BJ (cell line): Measurements from ENCODE around the gene RBP3. TPM values are rescaled to one million over a fixed set of nuclear protein-coding genes. Genes with fewer than 3 reads are reported as not detected.

Source experiments
- CTCF ChIA-PET: fragments of 350-600 bp; formaldehyde crosslinking; extraction: SDS; loops from one replicate; lab custom pipeline; 2021; ENCODE audit warnings: antibody characterized with exemption, inconsistent platforms; lab: Yijun Ruan, JAX
- POLR2A ChIA-PET: fragments of 300-600 bp; sonication (Branson Sonifier 250); formaldehyde crosslinking; extraction: SDS; loops from one replicate; lab custom pipeline; 2021; ENCODE audit warnings: antibody characterized with exemption; lab: Charles Lee
- DNase-seq: peaks from one replicate; pipeline ENCODE4 v3.0.0-alpha.2; 2011; ENCODE audit warnings: low read depth
- H3K27me3 ChIP-seq: 2 replicates; pipeline ENCODE4 v1.6.0; 2011; ENCODE audit warnings: low read length; ENCODE audit not compliant: control insufficient read depth, insufficient read depth
- H3K36me3 ChIP-seq: 2 replicates; pipeline ENCODE4 v1.5.1; 2011; ENCODE audit warnings: low read length; ENCODE audit not compliant: control insufficient read depth, insufficient read depth
- H3K4me3 ChIP-seq: 2 replicates; pipeline ENCODE4 v1.5.1; 2011; ENCODE audit warnings: low read depth, mild to moderate bottlenecking, control low read depth, low read length
- polyA plus RNA-seq: library from polyadenylated mRNA; depleted of rRNA; stranded (reverse); fragments of >200 nt; gene quantifications from 2 replicates; pipeline ENCODE4 v1.2.3, GENCODE V29; 2011
- TF ChIP-seq, protein P1 (sequence below): IDR thresholded peaks from 2 replicates; pipeline ENCODE4 v1.5.1; 2011; ENCODE audit warnings: low read depth, mild to moderate bottlenecking, control low read depth, inconsistent platforms, low read length, moderate library complexity; ENCODE audit not compliant: insufficient read depth

Gene RBP3
- polyA plus RNA-seq, 1 experiment, result not detected

DNA sequence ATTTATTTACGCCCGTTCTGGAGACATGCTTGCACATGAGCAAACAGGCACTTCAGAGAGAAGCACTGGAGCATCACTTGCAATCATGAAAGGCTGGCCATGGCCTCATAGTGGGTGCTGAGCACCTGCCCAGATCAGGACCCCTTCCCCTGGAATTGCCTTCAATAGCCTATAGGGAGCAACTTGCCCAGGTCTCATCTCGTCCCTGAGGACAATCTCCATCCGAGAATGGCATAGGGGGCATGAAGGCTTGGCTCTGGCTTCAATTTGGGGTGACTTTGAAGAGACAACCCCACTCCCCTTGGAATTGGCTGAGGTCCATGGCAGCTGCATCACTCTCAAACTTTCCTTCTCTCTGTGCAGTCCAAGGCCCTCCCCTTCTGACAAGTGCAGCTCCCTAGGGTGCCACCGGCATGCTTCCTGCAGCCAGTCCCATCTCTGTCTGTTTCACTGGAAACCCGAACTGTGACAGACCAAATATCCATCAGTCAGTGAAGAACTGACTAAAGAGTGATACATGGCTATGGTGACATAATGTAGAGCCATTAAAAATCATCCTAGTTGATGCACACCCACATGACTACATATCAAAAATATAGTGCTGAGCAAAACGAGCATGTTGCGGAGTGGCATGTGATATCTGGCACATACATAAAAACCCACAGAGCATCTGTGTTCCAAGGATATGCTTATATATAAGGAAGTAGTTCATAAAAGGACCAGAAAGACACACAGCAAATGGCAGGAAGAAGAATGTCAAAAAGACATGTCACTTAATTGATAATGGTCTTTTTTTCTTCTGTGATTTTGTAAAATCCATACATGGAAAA, 13.5 kb upstream of the RBP3 start:
- Histone ChIP-seq H3K36me3 (no peaks in the 10 kb centered on the region), H3K4me3 (no peak overlapping the region), H3K27me3 (peaks cover 8% of the 10 kb centered on the region)
- POLR2A ChIA-PET, result no interaction called here
- CTCF ChIA-PET, result no interaction called here
- no peak for DNase-seq
- TF ChIP-seq, protein P1, sequence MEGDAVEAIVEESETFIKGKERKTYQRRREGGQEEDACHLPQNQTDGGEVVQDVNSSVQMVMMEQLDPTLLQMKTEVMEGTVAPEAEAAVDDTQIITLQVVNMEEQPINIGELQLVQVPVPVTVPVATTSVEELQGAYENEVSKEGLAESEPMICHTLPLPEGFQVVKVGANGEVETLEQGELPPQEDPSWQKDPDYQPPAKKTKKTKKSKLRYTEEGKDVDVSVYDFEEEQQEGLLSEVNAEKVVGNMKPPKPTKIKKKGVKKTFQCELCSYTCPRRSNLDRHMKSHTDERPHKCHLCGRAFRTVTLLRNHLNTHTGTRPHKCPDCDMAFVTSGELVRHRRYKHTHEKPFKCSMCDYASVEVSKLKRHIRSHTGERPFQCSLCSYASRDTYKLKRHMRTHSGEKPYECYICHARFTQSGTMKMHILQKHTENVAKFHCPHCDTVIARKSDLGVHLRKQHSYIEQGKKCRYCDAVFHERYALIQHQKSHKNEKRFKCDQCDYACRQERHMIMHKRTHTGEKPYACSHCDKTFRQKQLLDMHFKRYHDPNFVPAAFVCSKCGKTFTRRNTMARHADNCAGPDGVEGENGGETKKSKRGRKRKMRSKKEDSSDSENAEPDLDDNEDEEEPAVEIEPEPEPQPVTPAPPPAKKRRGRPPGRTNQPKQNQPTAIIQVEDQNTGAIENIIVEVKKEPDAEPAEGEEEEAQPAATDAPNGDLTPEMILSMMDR, result no peak

DNA sequence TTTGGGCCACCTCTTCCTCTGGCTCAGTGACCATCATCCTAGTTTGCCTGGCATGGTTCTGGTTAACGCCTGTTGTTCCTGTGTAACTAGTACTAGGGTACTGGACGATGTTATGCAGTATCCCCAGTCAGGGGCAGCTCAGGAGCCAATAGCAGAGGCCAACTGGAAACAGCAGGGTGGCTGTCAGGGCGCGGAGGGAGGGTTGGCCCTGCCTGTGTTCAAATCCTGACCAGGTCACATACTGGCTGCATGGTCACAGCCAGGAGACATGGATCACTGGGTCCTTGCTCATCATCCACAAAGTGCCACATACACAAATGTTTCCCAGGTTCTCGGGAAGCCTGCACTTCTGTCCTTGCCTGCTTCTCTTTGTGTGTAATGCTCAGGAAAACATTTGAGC, 12.3 kb upstream of the RBP3 start:
- no peak for DNase-seq
- TF ChIP-seq, protein P1, result no peak
- no peak overlapping the region for H3K4me3 ChIP-seq
- ChIA-PET CTCF (no interaction called here), POLR2A (no interaction called here)
- no peaks in the 10 kb centered on the region for H3K36me3 ChIP-seq
- H3K27me3 ChIP-seq, result peaks cover 8% of the 10 kb centered on the region

DNA sequence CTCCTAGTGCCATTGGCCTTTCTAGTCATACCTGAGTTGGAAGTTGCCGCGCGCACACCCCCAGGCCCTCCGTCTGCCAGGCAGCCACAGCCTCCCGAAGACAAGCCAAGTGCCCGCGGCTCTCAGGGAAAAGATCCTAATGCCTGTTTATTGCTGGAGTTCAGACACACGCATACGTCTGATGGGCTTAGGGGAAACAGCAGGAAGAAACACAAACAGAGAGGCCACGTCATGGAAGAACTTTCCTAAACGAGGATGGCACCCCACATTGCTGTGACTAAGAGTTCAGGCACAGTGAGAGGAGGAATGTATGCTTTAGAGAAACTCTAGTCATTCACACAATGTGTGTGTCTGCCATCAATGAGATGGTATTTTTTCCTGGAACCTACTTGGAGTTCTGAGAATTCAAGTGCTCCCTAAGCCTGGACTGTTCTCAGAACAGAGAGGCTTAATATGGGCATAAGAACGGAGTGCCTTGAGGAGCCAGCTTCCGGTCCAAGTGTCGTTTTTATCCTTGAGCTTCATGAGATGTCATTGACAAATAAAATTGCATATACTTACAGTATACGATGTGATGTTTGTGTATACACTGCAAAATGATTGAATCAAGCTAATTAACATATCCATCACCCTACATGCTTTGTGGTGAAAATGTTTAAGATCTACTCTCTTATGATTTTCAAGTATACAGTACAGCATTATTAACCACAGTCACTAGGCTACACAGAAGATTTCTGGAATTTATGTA, 11.6 kb upstream of the RBP3 start:
- no peak overlapping the region for H3K4me3 ChIP-seq
- TF ChIP-seq, protein P1, result no peak
- peaks cover 8% of the 10 kb centered on the region for H3K27me3 ChIP-seq
- no peaks in the 10 kb centered on the region for H3K36me3 ChIP-seq
- DNase-seq, result no peak
- POLR2A ChIA-PET, result no interaction called here
- CTCF ChIA-PET, result no interaction called here

DNA sequence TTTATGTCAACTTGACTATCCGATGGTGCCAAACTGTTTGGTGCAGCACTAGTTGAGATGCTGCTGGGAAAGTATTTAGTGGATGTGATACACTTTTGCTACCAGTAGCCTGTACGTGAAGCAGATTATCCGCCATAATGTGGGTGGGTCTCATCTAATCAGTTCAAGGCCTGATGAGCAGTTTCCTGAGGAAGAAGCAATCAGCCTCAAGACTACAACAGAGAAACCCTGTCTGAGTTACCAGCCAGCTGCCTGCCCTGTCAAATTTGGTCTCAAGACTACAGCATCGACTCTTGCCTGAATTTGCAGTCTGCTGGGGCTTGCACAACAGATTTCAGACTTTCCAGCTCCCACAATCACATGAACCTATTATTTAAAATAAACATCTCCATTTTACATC, 10.9 kb upstream of the RBP3 start:
- ChIA-PET POLR2A (no interaction called here), CTCF (no interaction called here)
- Histone ChIP-seq H3K36me3 (no peaks in the 10 kb centered on the region), H3K27me3 (peaks cover 8% of the 10 kb centered on the region), H3K4me3 (no peak overlapping the region)
- DNase-seq, result no peak
- TF ChIP-seq, protein P1, result no peak

DNA sequence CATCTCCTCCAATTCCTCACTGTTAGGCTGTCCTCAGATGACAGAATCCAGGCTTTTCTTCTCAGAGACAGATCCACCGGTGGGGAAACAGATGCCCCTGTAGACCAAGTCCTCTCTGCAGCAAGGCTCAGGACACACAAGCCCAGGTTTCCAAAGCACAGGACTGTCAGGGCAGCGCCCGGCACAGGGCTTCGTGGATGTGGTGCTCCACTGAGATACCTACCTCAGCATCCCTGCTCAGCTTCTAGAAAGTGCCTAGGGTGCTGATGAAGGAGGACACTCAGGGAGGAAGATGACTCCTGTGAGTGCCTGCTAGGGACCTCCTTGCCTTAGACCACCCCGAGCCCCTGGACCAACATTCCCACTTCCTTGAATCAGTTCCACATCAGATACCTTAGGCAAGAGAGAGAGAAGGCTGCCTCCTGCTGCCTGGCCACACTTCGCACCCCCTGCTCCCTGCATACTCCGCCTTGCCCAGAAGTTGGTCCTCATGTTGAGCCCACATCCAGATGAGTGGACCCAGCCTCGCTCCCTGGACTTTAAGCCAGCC, 8.9 kb upstream of the RBP3 start:
- DNase-seq, result no peak
- ChIA-PET POLR2A (no interaction called here), CTCF (interaction anchor here (0.7 to 2.3 kb wide), 7 partner anchors 7 to 346 kb away, joined by 3 to 17 read pairs (median 11); no protein-coding TSS in a partner anchor)
- Histone ChIP-seq H3K36me3 (no peaks in the 10 kb centered on the region), H3K27me3 (peaks cover 8% of the 10 kb centered on the region), H3K4me3 (no peak overlapping the region)
- TF ChIP-seq, protein P1, result no peak
